Neuronal stem cell (in vitro differentiated cells): Measurements from ENCODE around the gene DTX1.

Experiments used
- DNase-seq: peaks from one replicate; pipeline ENCODE4 v3.0.0-alpha.2; 2013; ENCODE audit warnings: low spot score
- H2AFZ ChIP-seq: one replicate; pipeline ENCODE4 v1.6.1; 2013; ENCODE audit warnings: mild to moderate bottlenecking, low read length, inconsistent platforms
- H2AK5ac ChIP-seq: 2 replicates; pipeline ENCODE4 v1.6.1; 2013; ENCODE audit warnings: low read depth, mild to moderate bottlenecking, inconsistent platforms, low read length, moderate library complexity, mixed read lengths
- H2BK120ac ChIP-seq: 2 replicates; pipeline ENCODE4 v1.6.1; 2013; ENCODE audit warnings: low read depth, mild to moderate bottlenecking, inconsistent platforms, low read length, moderate library complexity, mixed read lengths
- H2BK12ac ChIP-seq: one replicate; pipeline ENCODE4 v1.6.1; 2013; ENCODE audit warnings: low read length, inconsistent platforms
- H2BK15ac ChIP-seq: 2 replicates; pipeline ENCODE4 v1.6.1; 2013; ENCODE audit warnings: mild to moderate bottlenecking, low read length, inconsistent platforms, mixed read lengths
- H2BK5ac ChIP-seq: one replicate; pipeline ENCODE4 v1.6.1; 2013; ENCODE audit warnings: inconsistent platforms, mild to moderate bottlenecking, low read length, moderate library complexity
- H3K14ac ChIP-seq: one replicate; pipeline ENCODE4 v1.6.1; 2013; ENCODE audit warnings: low read length, inconsistent platforms
- H3K18ac ChIP-seq: 2 replicates; pipeline ENCODE4 v1.6.1; 2013; ENCODE audit warnings: low read length, inconsistent platforms
- H3K23ac ChIP-seq: 2 replicates; pipeline ENCODE4 v1.6.1; 2013; ENCODE audit warnings: low read depth, mild to moderate bottlenecking, mixed read lengths, low read length, inconsistent platforms; ENCODE audit not compliant: poor library complexity
- H3K27ac ChIP-seq: replicated peaks from 3 replicates; pipeline ENCODE4 v1.5.1; 2013; ENCODE audit warnings: low read length, inconsistent platforms
- H3K27me3 ChIP-seq, 3 experiments: 2 replicates each; pipeline ENCODE4 v1.6.1; 2013; ENCODE audit warnings: low read length in 3 of 3, mild to moderate bottlenecking in 2 of 3, inconsistent platforms in 1 of 3, low read depth in 1 of 3, mixed read lengths in 1 of 3, moderate library complexity in 1 of 3; ENCODE audit not compliant: control insufficient read depth in 3 of 3, insufficient read depth in 3 of 3
- H3K36me3 ChIP-seq, 2 donors: replicated peaks in 1 of 2; 2 replicates each; pipeline ENCODE4 v1.6.1; 2013; ENCODE audit warnings: low read length in 2 of 2; ENCODE audit not compliant: control insufficient read depth in 2 of 2, insufficient read depth in 2 of 2
- H3K4ac ChIP-seq: 2 replicates; pipeline ENCODE4 v1.6.1; 2013; ENCODE audit warnings: inconsistent platforms, mild to moderate bottlenecking, low read length, moderate library complexity
- H3K4me1 ChIP-seq, 2 donors: 1 replicate in 1 of 2; 2 replicates in 1 of 2; pipeline ENCODE4 v1.6.1; 2013; ENCODE audit warnings: low read length in 2 of 2, low read depth in 1 of 2; ENCODE audit not compliant: control insufficient read depth in 2 of 2, insufficient read depth in 1 of 2
- H3K4me2 ChIP-seq: one replicate; pipeline ENCODE4 v1.6.1; 2013; ENCODE audit warnings: mild to moderate bottlenecking, low read length, inconsistent platforms; ENCODE audit not compliant: insufficient read depth, poor library complexity, severe bottlenecking
- H3K4me3 ChIP-seq, 2 donors: 2 replicates each; pipeline ENCODE4 v1.5.1; 2013; ENCODE audit warnings: low read length in 2 of 2, mild to moderate bottlenecking in 2 of 2, inconsistent platforms in 1 of 2, moderate library complexity in 1 of 2
- H3K79me1 ChIP-seq: one replicate; pipeline ENCODE4 v1.6.1; 2013; ENCODE audit warnings: low read depth, mild to moderate bottlenecking, inconsistent platforms, low read length, moderate library complexity
- H3K9ac ChIP-seq: one replicate; pipeline ENCODE4 v1.6.1; 2013; ENCODE audit warnings: mild to moderate bottlenecking, low read depth, low read length, inconsistent platforms; ENCODE audit not compliant: poor library complexity
- H3K9me3 ChIP-seq, 2 donors: replicated peaks in 1 of 2; 2 replicates each; pipeline versions ENCODE3 to v1.6.1; 2013; ENCODE audit warnings: low read length in 2 of 2, mild to moderate bottlenecking in 2 of 2, inconsistent platforms in 1 of 2, low read depth in 1 of 2, mixed read lengths in 1 of 2, moderate library complexity in 1 of 2; ENCODE audit not compliant: control insufficient read depth in 2 of 2, insufficient read depth in 1 of 2
- H4K8ac ChIP-seq: one replicate; pipeline ENCODE4 v1.6.1; 2013; ENCODE audit warnings: low read depth, mild to moderate bottlenecking, inconsistent platforms, low read length, moderate library complexity
- H4K91ac ChIP-seq: one replicate; pipeline ENCODE4 v1.6.1; 2013; ENCODE audit warnings: low read length, low read depth, mild to moderate bottlenecking, inconsistent platforms; ENCODE audit not compliant: poor library complexity
- WGBS, 2 donors: extraction: QIAGEN DNeasy Blood & Tissue Kit; methylation state at CpG; one replicate each; pipeline ENCODE4 v1.1.7; 2013; ENCODE audit warnings: missing lambda C conversion rate in 2 of 2, mixed read lengths in 1 of 2; ENCODE audit not compliant: insufficient read length in 2 of 2, insufficient replicate concordance in 1 of 2; ENCODE audit errors: extremely low coverage in 2 of 2; 5-methylcytosine and 5-hydroxymethylcytosine counted together

The DTX1 gene

DNA sequence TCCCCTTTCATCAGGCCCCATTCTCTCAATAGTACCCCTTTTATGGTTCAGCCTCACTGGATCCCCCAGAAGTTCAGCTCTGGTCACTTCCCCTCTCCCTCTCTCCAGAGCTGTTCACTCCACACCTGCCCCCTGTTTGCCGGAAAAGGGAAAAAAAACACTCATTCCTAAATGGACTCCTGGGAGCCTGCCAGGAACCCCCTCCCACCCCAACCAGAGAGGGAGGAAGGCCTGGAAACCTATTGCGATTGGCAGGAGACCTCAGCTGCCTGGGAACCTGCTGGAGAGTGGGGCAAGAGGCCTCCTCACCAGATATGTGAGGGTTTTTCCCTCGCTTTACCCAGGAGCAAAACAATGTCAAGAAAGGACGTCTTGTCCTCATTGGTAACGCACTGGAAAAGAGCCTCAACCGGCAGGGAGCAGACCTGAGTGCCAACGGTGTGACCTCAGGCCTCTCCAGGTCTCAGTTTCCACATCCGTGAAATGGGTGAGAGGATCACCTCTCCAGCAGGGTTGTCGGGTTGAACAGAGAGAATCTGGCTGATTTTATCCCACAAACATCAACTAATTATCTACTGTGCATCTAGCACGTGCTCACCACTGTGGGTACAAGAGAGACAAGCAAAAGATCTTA lies 4.6 kb downstream of the DTX1 start:
- Histone ChIP-seq H3K4me1 (peaks cover 9 to 12% of the 10 kb centered on the region in 2 donors), H2AFZ (no peak overlapping the region), H2BK5ac (no peak overlapping the region), H3K36me3 (peaks cover 0 to 2% of the 10 kb centered on the region in 2 donors), H2BK120ac (no peak overlapping the region), H3K9ac (no peak overlapping the region), H3K9me3 (no peaks in the 10 kb centered on the region), H3K14ac (no peak overlapping the region), H2AK5ac (no peak overlapping the region), H4K91ac (no peak overlapping the region), H2BK15ac (no peak overlapping the region), H3K4me2 (no peak overlapping the region), H3K23ac (no peak overlapping the region), H3K79me1 (peaks cover 2% of the 10 kb centered on the region), H2BK12ac (no peak overlapping the region), H3K4ac (no peak overlapping the region), H3K4me3 (no peak overlapping the region), H3K18ac (peak overlapping the region; percentile 40), H3K27ac (no peak overlapping the region), H3K27me3 (peaks cover 0 to 52% (median 6%) of the 10 kb centered on the region in 3 experiments), H4K8ac (no peak overlapping the region)
- no peak for DNase-seq
- WGBS, 2 donors = no CpG with 5 or more reads among the region's 10 CpGs

DNA sequence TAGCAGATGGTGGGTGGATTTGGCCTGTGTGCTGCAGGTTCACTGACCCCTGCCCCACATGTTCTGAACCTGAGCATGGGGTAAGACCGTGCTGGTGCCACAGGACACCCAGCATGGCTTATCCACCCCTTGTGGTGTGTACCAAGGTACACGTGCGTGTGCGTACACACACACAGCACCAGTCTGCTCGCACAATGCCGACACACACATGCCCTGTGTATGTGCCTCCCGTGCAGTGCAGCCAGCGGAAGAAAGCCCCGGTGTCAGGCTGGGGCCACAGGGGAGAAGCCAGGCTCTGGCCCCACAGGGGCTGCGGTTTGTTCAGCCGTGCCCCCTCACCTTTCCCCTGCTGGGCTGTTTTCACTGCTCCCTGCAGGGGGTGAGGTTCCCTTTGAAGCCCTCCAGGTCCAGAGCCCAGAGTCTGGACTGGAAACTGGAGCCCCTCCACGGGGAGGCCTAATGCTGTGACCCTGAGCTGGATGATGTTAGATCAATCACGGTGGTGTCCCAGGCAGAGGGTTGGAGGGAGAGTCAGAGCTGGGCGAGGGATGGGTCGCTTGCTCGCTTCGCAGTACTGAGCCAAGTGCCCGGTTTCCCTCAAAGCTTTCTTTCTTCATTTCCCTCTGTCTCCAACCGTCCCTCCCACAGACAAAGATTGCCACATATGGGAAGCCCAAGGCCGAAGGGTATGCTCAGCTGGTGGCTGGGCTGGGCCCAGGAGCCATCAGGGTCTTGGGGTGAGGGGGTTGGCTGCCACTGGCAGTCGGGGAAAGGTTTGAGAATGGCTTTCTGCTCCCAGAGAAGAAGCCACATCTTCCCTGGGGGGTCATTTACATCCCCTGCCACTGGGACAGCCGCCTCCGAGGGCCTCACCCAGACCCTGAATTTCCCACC lies 6.2 kb downstream of the DTX1 start:
- Histone ChIP-seq H3K23ac (peak overlapping the region; percentile 62), H3K9ac (peak overlapping the region; percentile 73), H2BK12ac (no peak overlapping the region), H3K4ac (no peak overlapping the region), H2BK120ac (no peak overlapping the region), H4K8ac (peak overlapping the region; percentile 85), H3K79me1 (peaks cover 2% of the 10 kb centered on the region), H3K14ac (no peak overlapping the region), H3K4me3 (peak overlapping the region in 1 of 2 donors; percentile 64), H2BK15ac (no peak overlapping the region), H3K36me3 (peaks cover 0 to 2% of the 10 kb centered on the region in 2 donors), H4K91ac (no peak overlapping the region), H3K27ac (no peak overlapping the region), H3K27me3 (peaks cover 0 to 45% (median 0%) of the 10 kb centered on the region in 3 experiments), H3K4me2 (no peak overlapping the region), H2AK5ac (peak overlapping the region; percentile 64), H3K4me1 (peaks cover 9 to 12% of the 10 kb centered on the region in 2 donors), H2AFZ (no peak overlapping the region), H3K18ac (peak overlapping the region; percentile 85), H3K9me3 (no peaks in the 10 kb centered on the region), H2BK5ac (no peak overlapping the region)
- peak; percentile 24 for DNase-seq
- WGBS, 2 donors = no CpG with 5 or more reads among the region's 23 CpGs

DNA sequence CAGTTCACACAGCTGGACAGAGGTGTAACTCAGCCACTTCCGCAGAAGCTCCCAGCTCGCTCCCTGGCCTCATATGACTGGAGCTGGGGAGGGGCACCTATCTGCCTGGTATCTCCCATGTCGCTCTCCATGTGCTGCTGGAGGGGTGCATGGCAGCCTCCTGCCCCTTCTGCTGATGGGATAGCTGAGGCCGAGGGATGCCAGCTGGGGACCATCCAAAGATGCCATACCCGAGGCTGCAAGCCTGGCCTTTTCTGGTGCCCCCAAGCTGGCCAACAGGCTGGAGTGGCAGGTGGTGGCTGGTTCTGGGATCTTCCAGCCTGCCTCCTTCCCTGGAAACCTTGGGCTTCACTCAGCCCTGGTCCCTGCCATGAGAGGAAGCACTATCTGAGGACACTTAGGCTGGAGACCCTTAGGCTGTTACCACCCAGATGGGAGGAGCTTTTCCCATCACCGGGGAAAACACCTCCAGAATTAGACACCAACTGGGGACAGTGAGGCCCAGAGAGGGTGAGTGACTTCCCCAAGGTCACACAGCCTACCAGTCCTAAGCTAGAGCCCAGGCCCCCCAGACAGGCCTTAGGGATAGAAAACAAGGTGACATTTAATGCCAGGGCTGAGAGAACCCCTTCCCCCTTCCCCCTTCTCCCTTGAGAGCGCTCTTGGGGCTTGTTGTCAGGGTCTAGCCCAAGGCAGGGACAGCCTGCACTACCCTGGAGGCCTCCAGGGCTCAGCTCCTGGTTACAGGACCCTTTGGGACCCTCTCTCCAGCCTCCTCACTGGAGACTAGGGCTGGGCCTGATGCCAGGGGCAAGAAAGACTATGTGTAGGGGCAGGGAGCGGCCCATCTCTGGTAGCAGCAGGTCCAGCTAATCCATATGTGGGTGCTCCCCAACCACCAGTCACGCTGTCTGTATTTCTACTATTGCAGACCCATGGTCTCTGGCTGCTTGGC lies 7.1 kb downstream of the DTX1 start:
- no peak for DNase-seq

More for the DNA sequence above, 7.1 kb downstream of the DTX1 start:
- Histone ChIP-seq H3K9me3 (no peaks in the 10 kb centered on the region), H3K14ac (no peak overlapping the region), H3K79me1 (no peaks in the 10 kb centered on the region), H4K8ac (no peak overlapping the region), H2AFZ (no peak overlapping the region), H2BK5ac (no peak overlapping the region), H3K27ac (no peak overlapping the region), H2BK120ac (no peak overlapping the region), H3K23ac (no peak overlapping the region), H3K4me3 (no peak overlapping the region), H3K18ac (no peak overlapping the region), H2BK12ac (no peak overlapping the region), H4K91ac (no peak overlapping the region), H3K4me1 (peaks cover 9 to 12% of the 10 kb centered on the region in 2 donors), H3K4me2 (no peak overlapping the region), H3K36me3 (peaks cover 0 to 2% of the 10 kb centered on the region in 2 donors), H2AK5ac (peak overlapping the region; percentile 64), H2BK15ac (no peak overlapping the region), H3K27me3 (peaks cover 0 to 37% (median 0%) of the 10 kb centered on the region in 3 experiments), H3K9ac (no peak overlapping the region), H3K4ac (no peak overlapping the region)
- WGBS, 2 donors = no CpG with 5 or more reads among the region's 9 CpGs
